Mesenchymal stem cell (in vitro differentiated cells and primary cell): ENCODE measurements around the gene HMBS.

Source experiments
- DNase-seq: peaks from one replicate; pipeline ENCODE4 v3.0.0-alpha.2; 2013
- H2AFZ ChIP-seq: one replicate; pipeline ENCODE4 v1.6.1; 2013; ENCODE audit warnings: low read depth, mild to moderate bottlenecking, control low read depth, inconsistent platforms, low read length, moderate library complexity
- H2AK5ac ChIP-seq: 2 replicates; pipeline ENCODE4 v1.6.1; 2013; ENCODE audit warnings: low read length, moderate library complexity, mild to moderate bottlenecking, inconsistent platforms; ENCODE audit not compliant: severe bottlenecking
- H2BK120ac ChIP-seq: one replicate; pipeline ENCODE4 v1.6.1; 2013; ENCODE audit warnings: low read depth, mild to moderate bottlenecking, inconsistent platforms, low read length, moderate library complexity
- H2BK12ac ChIP-seq, 2 experiments: one replicate each; pipeline ENCODE4 v1.6.1; 2013; ENCODE audit warnings: inconsistent platforms in 2 of 2, low read length in 2 of 2, mild to moderate bottlenecking in 2 of 2, moderate library complexity in 2 of 2, control low read depth in 1 of 2
- H2BK15ac ChIP-seq: one replicate; pipeline ENCODE4 v1.6.1; 2013; ENCODE audit warnings: mild to moderate bottlenecking, low read depth, inconsistent platforms; ENCODE audit not compliant: poor library complexity, severe bottlenecking
- H2BK5ac ChIP-seq: 2 replicates; pipeline ENCODE4 v1.6.1; 2013; ENCODE audit warnings: low read depth, mild to moderate bottlenecking, low read length, control low read depth, inconsistent platforms; ENCODE audit not compliant: poor library complexity, severe bottlenecking
- H3K14ac ChIP-seq, 2 experiments: one replicate each; pipeline ENCODE4 v1.6.1; 2013; ENCODE audit warnings: inconsistent platforms in 2 of 2, low read length in 2 of 2, control low read depth in 1 of 2, mild to moderate bottlenecking in 1 of 2, moderate library complexity in 1 of 2
- H3K18ac ChIP-seq, 2 experiments: one replicate each; pipeline ENCODE4 v1.6.1; 2013; ENCODE audit warnings: inconsistent platforms in 2 of 2, low read length in 2 of 2, control low read depth in 1 of 2, low read depth in 1 of 2, mild to moderate bottlenecking in 1 of 2
- H3K23ac ChIP-seq, 2 experiments: one replicate each; pipeline ENCODE4 v1.6.1; 2013; ENCODE audit warnings: inconsistent platforms in 2 of 2, low read length in 2 of 2, mild to moderate bottlenecking in 2 of 2, moderate library complexity in 2 of 2, control low read depth in 1 of 2
- H3K27ac ChIP-seq: 2 replicates; pipeline ENCODE4 v1.5.1; 2013; ENCODE audit warnings: mild to moderate bottlenecking, moderate library complexity, low read length, control low read depth, inconsistent platforms; ENCODE audit not compliant: poor library complexity, severe bottlenecking
- H3K27me3 ChIP-seq, 2 experiments: 2 replicates each; pipeline versions ENCODE4 v1.6.1 to v1.7.0; 2013; ENCODE audit warnings: low read length in 2 of 2, mild to moderate bottlenecking in 2 of 2, moderate library complexity in 2 of 2, control low read depth in 1 of 2, inconsistent platforms in 1 of 2; ENCODE audit not compliant: control insufficient read depth in 1 of 2, insufficient read depth in 1 of 2
- H3K36me3 ChIP-seq, 2 experiments: 2 replicates each; pipeline versions ENCODE4 v1.6.1 to v1.7.0; 2013; ENCODE audit warnings: low read length in 2 of 2, control low read depth in 1 of 2, inconsistent platforms in 1 of 2, low read depth in 1 of 2, mild to moderate bottlenecking in 1 of 2; ENCODE audit not compliant: insufficient read depth in 2 of 2, control insufficient read depth in 1 of 2
- H3K4ac ChIP-seq, 2 experiments: one replicate each; pipeline ENCODE4 v1.6.1; 2013; ENCODE audit warnings: inconsistent platforms in 2 of 2, low read length in 2 of 2, mild to moderate bottlenecking in 2 of 2, moderate library complexity in 2 of 2, control low read depth in 1 of 2, low read depth in 1 of 2
- H3K4me1 ChIP-seq: 2 replicates; pipeline ENCODE4 v1.6.1; 2013; ENCODE audit warnings: low read depth, low read length, control low read depth; ENCODE audit not compliant: control insufficient read depth, insufficient read depth
- H3K4me2 ChIP-seq: 2 replicates; pipeline ENCODE4 v1.6.1; 2013; ENCODE audit warnings: low read length, mild to moderate bottlenecking, inconsistent platforms; ENCODE audit not compliant: poor library complexity, severe bottlenecking
- H3K4me3 ChIP-seq, 2 experiments: 2 replicates each; pipeline versions ENCODE4 v1.5.1 to v1.7.0; 2013; ENCODE audit warnings: low read length in 2 of 2, mild to moderate bottlenecking in 2 of 2, control low read depth in 1 of 2, low read depth in 1 of 2; ENCODE audit not compliant: insufficient read depth in 1 of 2
- H3K79me1 ChIP-seq: replicated peaks from 2 replicates; pipeline ENCODE4 v1.6.1; 2013; ENCODE audit warnings: mild to moderate bottlenecking, control low read depth, low read length, inconsistent platforms; ENCODE audit not compliant: poor library complexity, severe bottlenecking
- H3K9ac ChIP-seq: 2 replicates; pipeline ENCODE4 v1.7.0; 2013; ENCODE audit warnings: mild to moderate bottlenecking, low read length, moderate library complexity
- H3K9me3 ChIP-seq: 2 replicates; pipeline ENCODE4 v1.7.0; 2013; ENCODE audit warnings: mild to moderate bottlenecking, low read length; ENCODE audit not compliant: control insufficient read depth
- H4K8ac ChIP-seq: one replicate; pipeline ENCODE4 v1.6.1; 2013; ENCODE audit warnings: inconsistent platforms, mild to moderate bottlenecking, low read length, moderate library complexity
- H4K91ac ChIP-seq: one replicate; pipeline ENCODE4 v1.6.1; 2013; ENCODE audit warnings: mild to moderate bottlenecking, low read length, inconsistent platforms
- WGBS: methylation state at CpG from one replicate; pipeline ENCODE4 v1.1.7; 2013; ENCODE audit warnings: mixed read lengths; 5-methylcytosine and 5-hydroxymethylcytosine counted together

The HMBS gene

DNA sequence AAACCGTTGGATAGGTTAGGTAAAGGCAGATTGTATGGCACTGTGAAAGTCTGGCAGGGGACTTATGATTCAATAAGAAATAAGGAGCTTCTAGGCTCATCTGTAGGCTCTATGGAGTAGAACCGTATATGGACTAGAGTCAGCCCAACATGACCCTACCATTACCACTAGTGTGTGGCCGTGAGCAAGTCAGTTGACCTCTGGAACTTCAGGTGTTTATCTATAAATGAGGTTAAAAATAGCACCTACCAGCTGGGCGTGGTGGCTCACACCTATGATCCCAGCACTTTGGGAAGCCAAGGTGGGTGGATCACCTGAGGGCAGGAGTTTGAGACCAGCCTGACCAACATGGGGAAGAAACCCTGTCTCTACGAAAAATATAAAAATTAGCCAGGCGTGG lies 41.1 kb downstream of the HMBS start:
- no peak for DNase-seq
- H2BK5ac ChIP-seq: no peak overlapping the region
- H3K4ac ChIP-seq: no peak overlapping the region
- no peaks in the 10 kb centered on the region for H3K9me3 ChIP-seq
- peaks cover 7% of the 10 kb centered on the region for H3K4me1 ChIP-seq
- WGBS: 95% methylated on average over 6 of the region's 6 CpGs
- H3K9ac ChIP-seq: no peak overlapping the region
- no peak overlapping the region for H2BK15ac ChIP-seq
- H3K18ac ChIP-seq: no peak overlapping the region
- H3K4me3 ChIP-seq: no peak overlapping the region
- no peak overlapping the region for H2BK120ac ChIP-seq
- no peak overlapping the region for H4K8ac ChIP-seq
- H3K27me3 ChIP-seq: no peaks in the 10 kb centered on the region
- H3K4me2 ChIP-seq: no peak overlapping the region
- H2AK5ac ChIP-seq: no peak overlapping the region
- no peak overlapping the region for H3K23ac ChIP-seq
- peaks cover 23 to 42% of the 10 kb centered on the region in 2 experiments for H3K36me3 ChIP-seq
- no peak overlapping the region for H2BK12ac ChIP-seq
- H3K14ac ChIP-seq: no peak overlapping the region
- H2AFZ ChIP-seq: no peak overlapping the region
- H3K27ac ChIP-seq: no peak overlapping the region
- peaks cover 29% of the 10 kb centered on the region for H3K79me1 ChIP-seq
- H4K91ac ChIP-seq: no peak overlapping the region

DNA sequence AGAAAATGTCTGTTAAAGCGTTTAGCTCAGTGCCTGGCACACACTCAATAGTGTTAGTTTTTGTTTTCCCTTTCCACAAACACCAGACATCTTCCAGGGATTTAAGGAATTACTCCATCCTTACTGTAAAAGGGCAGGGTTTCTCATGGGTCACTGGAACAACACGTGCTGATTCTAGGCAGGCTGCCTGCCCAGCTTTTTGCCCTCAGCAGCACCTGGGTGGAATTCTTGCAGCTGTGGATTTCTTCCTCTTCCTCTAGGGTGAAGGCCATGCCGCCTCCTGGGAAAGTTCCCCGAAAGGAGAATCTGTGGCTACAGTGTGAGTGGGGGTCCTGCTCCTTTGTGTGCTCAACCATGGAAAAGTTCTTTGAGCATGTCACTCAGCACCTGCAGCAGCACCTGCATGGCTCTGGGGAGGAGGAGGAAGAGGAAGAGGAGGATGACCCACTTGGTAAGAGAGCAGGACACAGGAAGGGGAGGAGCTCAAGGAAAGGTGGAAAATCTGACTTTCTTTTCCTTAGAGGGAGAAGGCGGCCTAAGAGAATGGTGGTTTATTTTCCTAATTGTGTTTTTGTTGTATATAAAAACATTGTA lies 42.1 kb downstream of the HMBS start:
- H2AFZ ChIP-seq: no peak overlapping the region
- no peak overlapping the region for H2BK120ac ChIP-seq
- H3K9me3 ChIP-seq: no peaks in the 10 kb centered on the region
- H2BK5ac ChIP-seq: no peak overlapping the region
- no peak overlapping the region for H3K9ac ChIP-seq
- peaks cover 7% of the 10 kb centered on the region for H3K4me1 ChIP-seq
- no peak overlapping the region for H3K18ac ChIP-seq
- H3K4me2 ChIP-seq: no peak overlapping the region
- H3K4me3 ChIP-seq: no peak overlapping the region
- H3K27me3 ChIP-seq: no peaks in the 10 kb centered on the region
- no peak overlapping the region for H3K27ac ChIP-seq
- peaks cover 30 to 51% of the 10 kb centered on the region in 2 experiments for H3K36me3 ChIP-seq
- H3K79me1 ChIP-seq: peaks cover 29% of the 10 kb centered on the region
- WGBS: 87% methylated on average over 4 of the region's 5 CpGs
- no peak overlapping the region for H2BK12ac ChIP-seq
- no peak overlapping the region for H4K8ac ChIP-seq
- no peak overlapping the region for H3K14ac ChIP-seq
- H3K23ac ChIP-seq: no peak overlapping the region
- H2BK15ac ChIP-seq: no peak overlapping the region
- no peak overlapping the region for H3K4ac ChIP-seq
- H4K91ac ChIP-seq: no peak overlapping the region
- no peak for DNase-seq
- H2AK5ac ChIP-seq: no peak overlapping the region

DNA sequence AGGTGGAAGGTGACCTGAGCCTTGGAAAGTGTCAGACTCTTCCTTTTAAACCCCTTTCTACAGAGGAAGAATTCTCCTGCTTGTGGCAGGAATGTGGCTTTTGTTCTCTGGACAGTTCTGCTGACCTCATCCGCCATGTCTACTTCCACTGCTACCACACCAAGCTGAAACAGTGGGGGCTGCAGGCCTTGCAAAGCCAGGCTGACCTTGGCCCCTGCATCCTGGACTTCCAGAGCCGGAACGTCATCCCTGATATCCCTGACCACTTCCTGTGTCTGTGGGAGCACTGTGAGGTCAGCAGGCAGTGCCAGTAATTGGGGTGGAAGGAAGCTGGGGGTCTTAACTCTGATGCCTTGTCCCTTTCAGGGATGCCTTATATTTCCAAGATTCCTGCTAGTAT lies 46.0 kb downstream of the HMBS start:
- H3K14ac ChIP-seq: no peak overlapping the region
- no peaks in the 10 kb centered on the region for H3K9me3 ChIP-seq
- H3K23ac ChIP-seq: no peak overlapping the region
- H2BK5ac ChIP-seq: no peak overlapping the region
- H3K9ac ChIP-seq: no peak overlapping the region
- H3K4ac ChIP-seq: no peak overlapping the region
- H4K8ac ChIP-seq: no peak overlapping the region
- H3K4me2 ChIP-seq: no peak overlapping the region
- peak; percentile 49 for DNase-seq
- H3K4me1 ChIP-seq: peaks cover 2% of the 10 kb centered on the region
- no peak overlapping the region for H2BK15ac ChIP-seq
- H3K18ac ChIP-seq: no peak overlapping the region
- H2BK12ac ChIP-seq: no peak overlapping the region
- no peak overlapping the region for H3K4me3 ChIP-seq
- H3K36me3 ChIP-seq: peaks cover 43 to 66% of the 10 kb centered on the region in 2 experiments
- no peak overlapping the region for H2BK120ac ChIP-seq
- no peak overlapping the region for H2AK5ac ChIP-seq
- no peaks in the 10 kb centered on the region for H3K27me3 ChIP-seq
- H3K79me1 ChIP-seq: peaks cover 17% of the 10 kb centered on the region
- no peak overlapping the region for H3K27ac ChIP-seq
- no peak overlapping the region for H2AFZ ChIP-seq
- no peak overlapping the region for H4K91ac ChIP-seq
- 48% methylated on average over 3 of the region's 3 CpGs for WGBS

DNA sequence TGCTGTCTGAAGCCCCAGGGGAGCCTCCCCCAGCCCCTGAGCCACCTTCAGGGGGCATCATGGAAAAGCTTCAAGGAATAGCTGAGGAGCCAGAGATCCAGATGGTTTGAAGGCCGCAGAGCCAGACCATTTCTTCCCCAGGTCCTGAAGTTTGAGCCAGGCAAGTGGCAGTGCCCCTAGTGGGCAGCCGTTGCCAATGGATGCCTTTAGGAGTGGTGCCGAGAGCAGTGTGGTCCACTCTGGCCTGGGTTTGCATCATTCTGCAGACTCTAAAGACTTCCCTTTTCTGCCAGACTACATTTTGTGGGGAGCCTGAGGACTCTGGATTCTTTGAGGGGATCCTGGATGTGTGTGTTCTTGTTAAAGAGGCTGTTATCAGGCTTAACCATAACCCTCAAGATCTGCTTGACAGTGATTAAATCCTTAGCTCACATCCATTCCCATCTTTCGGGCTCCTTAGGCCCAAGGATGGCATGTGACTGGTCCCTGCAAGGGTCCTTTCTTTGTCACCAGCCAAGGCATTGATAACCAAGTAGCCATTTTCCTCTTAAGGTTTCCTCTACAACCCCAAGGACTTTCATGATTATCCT lies 49.8 kb downstream of the HMBS start:
- Histone ChIP-seq H2BK12ac (no peak overlapping the region), H3K4me1 (peaks cover 2% of the 10 kb centered on the region), H3K4me3 (no peak overlapping the region), H4K8ac (no peak overlapping the region), H3K9ac (no peak overlapping the region), H2AK5ac (no peak overlapping the region), H2BK120ac (no peak overlapping the region), H3K36me3 (peaks cover 38 to 56% of the 10 kb centered on the region in 2 experiments), H3K9me3 (no peaks in the 10 kb centered on the region), H3K18ac (no peak overlapping the region), H2BK5ac (no peak overlapping the region), H2BK15ac (no peak overlapping the region), H3K23ac (no peak overlapping the region), H3K79me1 (peaks cover 5% of the 10 kb centered on the region), H4K91ac (no peak overlapping the region), H3K14ac (no peak overlapping the region), H3K4ac (no peak overlapping the region), H2AFZ (no peak overlapping the region), H3K27me3 (peaks cover 4 to 6% of the 10 kb centered on the region in 2 experiments), H3K4me2 (no peak overlapping the region), H3K27ac (no peak overlapping the region)
- DNase-seq: peak; percentile 26
- WGBS: 71% methylated on average over 4 of the region's 4 CpGs
